ENCODE measurements around the gene KAT5.
"Not testable (repeated sequence)": the region's sequence is repeated elsewhere in the genome, so short reads cannot be mapped to it uniquely, and the experiment has no call there.

Gene KAT5

GRCh38 chr11:65744026-65744698, 32.1 kb downstream of the KAT5 start:
- DNase-seq (ENCODE audit: low spot score): peak; percentile 26

GRCh38 chr11:65744699-65745042, 32.6 kb downstream of the KAT5 start:
- no peak for DNase-seq (ENCODE audit: low spot score)

GRCh38 chr11:65745049-65745448, 33.0 kb downstream of the KAT5 start:
- no peak for DNase-seq (ENCODE audit: low spot score)

- DNase-seq (ENCODE audit: low spot score): not testable (repeated sequence)
Measured at GRCh38 chr11:65762169-65762568, 50.1 kb downstream of the KAT5 start.

GRCh38 chr11:65762816-65763215, 50.8 kb downstream of the KAT5 start:
- DNase-seq (ENCODE audit: low spot score): not testable (repeated sequence)

GRCh38 chr11:65764434-65764833, 52.4 kb downstream of the KAT5 start:
- no peak for DNase-seq (ENCODE audit: low spot score)

- peak; percentile 75 for DNase-seq (ENCODE audit: low spot score)
Measured at GRCh38 chr11:65766535-65766934, 54.5 kb downstream of the KAT5 start.

GRCh38 chr11:65767406-65767805, 55.4 kb downstream of the KAT5 start:
- no peak for DNase-seq (ENCODE audit: low spot score)

- DNase-seq (ENCODE audit: low spot score): not testable (repeated sequence)
Measured at GRCh38 chr11:65767806-65768205, 55.8 kb downstream of the KAT5 start.
